T-helper 9 cell (primary cell): ENCODE measurements around the gene FCMR.

ENCODE experiments used
- DNase-seq: peaks from one replicate; pipeline ENCODE4 v3.0.0-alpha.2; 2020

The FCMR gene

DNA sequence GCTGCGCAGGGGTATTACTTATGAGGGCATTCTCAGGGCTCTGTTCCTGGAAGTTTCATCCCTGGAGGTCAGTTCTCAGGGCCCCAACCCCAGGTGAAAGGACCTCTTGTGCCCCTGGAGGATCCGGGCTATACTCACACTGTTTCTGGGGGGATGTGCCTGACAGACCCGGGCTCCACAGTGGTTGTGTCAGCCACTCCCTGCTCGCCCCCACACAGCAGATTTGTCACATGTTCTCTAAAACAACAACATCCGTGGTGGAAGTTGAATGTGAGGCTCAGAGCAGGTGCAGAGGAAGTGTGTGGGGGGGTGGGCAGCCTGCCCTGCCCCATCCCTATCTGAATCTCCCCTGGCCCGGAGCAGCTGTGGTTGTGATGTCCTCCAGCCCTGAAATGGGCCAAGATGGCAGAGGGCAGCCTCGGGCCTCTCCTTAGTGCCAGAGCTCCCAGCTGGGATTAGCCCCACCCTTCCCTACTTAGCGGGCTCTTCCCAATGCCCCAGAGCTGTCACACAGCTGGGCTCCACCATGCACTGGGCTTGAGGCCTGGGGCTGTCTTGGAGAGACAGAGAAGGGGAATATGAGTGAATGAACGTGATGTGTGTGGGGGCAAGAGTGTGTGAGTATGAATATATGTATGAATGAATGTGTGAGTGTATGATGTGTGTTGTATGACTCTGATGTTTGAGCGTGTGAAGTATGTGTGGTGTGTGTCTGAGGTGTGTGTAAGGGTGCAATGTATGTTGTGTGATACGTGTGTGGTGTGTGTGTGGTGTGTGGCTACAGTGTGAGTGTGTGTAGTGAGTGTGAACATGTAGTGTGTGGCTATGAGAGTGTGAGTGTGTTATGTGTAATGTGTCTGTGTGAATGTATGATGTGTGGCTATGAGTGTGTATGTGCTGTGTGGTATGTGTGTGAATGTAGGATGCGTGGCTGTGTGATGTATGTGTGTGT, 1.5 kb upstream of the FCMR start:
- DNase-seq: peak; percentile 48

DNA sequence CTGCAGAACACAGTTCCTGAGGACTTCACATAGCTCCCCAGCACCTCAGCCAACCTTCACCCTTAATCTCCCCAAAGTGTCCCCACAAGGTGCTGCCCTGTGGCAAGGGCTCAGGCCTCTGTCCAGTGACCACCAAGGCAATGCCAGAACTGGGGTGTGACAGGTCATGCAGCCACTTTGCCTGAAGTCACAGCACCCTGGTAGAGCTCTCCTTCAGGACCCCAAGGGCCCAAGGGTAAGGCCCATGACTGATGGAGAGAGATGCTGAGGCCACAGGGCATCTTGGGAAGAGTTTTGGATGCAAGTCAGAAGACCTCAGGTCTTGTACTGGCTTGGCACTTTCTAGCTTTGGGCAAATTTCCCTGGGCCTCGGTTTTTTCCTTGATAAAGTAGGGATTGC, 783 bp upstream of the FCMR start:
- no peak for DNase-seq

DNA sequence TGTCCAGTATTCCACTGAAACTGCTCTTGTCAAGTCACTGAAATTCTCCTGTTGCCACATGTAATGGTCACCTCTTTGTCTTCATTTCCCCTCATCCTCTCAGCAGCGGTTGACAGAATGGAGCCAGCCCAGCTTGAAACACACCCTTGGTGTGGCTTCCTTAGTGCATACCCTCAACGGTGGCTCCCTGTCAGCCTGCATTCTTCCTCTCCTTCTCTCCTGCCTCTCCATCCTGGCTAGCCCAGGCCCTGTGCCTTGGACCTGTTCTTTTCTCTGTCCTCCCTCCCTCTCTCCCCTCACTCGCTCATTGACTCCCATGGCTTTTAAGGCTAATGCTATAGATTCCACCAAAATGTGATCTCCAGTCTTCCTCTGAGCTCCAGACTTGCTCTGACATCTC, 3.7 kb downstream of the FCMR start:
- DNase-seq: no peak

DNA sequence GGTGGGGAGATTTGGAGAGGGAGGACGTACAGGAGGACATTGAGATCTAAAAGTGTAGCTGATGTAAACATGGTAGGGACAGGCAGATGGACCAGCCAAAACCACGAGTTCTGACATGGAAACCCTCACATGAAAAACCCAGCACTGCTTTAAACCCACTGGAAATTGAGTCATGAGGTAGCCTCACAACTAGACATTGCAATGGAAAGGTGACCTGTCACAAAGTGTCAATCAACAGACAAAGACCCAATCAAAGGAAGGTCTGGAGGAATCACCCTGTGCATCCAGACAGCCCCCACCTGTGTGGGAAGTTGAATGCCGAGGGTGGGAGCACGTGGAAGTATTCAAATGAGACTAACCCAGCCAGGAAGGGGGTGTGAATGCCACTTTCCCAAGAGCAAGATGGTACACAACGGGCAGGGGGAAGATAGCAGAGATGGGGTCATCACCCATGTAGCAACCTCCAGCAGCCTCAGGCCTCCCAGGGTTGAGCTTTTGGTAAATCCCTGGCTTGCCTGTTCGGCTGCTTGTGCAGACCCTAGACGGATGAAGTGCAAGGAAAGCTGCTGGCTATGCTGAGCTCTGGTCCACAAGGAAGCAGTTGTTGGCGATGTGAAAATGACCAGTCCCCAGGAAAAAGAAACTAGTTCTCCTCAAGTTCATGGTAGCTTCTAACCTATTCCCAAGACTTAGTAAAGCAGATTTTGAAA, 5.6 kb downstream of the FCMR start:
- no peak for DNase-seq

DNA sequence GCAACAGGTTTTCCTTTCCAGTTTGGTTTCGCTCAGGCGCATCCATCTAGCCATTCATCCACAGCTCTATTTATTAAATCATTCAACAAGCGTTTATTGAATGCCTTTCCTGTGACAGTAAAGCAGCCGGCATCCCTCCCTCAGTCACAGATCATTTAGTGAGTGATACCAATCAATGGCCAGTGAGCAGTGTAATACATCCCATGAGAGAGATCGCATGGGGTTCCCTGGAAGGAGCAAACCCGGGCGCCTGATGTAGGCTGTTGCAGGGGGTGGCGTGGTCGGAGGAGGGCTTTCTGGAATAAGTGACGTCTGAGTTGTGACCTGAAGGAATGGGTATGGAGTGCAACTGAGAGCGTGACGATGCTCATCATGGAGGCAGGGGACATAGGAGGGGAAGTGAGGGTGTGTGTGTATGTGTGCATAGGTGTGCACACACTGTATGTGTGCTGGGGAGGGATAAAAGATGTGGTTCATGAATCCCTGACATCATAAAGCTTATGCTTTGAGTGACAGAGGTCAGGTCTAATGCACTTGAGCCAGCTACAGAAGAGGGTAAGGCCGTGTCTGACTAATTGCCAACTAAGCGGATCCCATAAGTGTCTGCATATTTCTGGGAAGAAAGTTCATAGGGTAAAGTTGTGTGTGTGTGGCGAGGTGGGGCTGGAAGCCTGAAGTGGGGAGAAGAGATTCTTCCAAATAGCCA, 6.6 kb downstream of the FCMR start:
- no peak for DNase-seq

DNA sequence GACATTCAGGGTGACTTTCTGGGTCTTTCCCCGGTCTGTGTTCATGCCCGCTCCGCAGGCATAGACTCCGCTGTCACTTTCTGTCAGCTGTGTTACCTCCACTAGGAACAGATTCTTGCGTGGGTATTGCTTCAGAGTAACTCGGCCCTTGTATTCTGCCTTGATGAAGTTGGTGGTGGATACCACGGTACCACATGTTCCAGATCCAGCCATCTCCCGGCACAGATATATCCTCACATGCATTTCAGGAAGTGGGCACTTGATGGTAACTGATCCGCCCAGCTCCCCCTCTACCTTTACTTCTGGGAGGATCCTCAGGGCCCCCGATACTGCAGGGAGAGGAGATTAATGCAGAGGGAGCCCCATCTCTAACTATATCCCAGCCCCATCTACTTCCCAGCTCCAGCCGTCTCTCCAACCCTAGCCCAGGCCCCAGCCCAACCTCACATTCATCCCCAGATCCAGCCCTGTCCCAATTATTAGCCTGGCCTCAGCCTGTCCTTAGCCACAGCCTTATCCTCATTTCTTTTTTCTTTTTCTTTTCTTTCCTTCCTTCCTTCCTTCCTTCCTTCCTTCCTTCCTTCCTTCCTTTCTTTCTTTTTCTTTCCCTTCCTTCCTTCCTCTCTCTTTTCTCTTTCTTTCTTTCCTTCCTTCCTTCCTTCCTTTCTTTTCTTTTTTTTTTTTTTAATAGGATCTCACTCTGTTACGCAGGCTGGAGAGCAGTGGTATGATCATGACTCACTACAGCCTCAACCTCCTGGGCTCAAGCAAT, 7.8 kb downstream of the FCMR start:
- DNase-seq: no peak

DNA sequence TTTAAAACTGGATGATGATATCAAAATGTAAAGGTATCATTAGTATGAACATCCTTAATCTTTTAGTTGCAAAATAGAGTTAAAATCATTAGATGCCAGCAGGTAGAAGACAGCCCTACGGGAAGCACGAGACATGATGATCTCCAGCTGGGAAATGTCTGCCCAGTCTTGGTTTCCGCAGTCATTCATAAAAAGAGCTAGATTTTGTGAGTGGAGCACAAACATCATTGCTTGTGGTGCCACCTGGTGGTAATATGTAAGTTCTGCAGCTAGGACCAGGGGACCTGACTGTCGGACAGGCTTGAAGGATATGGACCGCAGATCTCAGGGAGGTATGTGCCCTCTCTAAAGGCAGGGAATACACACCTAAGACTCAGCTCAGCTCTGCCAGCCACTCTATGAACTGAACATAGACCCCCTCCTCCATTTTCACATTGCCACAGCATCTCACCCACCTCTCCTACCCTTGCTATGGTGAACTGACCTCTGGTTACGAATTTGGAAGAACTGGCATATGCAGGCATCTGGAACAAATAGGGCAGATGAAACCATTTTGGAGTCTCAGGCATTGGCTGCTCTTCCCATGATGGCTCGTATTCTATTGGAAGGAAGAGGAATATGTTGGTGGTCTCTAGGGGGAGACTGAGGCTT, 9.2 kb downstream of the FCMR start:
- DNase-seq: peak; percentile 37

DNA sequence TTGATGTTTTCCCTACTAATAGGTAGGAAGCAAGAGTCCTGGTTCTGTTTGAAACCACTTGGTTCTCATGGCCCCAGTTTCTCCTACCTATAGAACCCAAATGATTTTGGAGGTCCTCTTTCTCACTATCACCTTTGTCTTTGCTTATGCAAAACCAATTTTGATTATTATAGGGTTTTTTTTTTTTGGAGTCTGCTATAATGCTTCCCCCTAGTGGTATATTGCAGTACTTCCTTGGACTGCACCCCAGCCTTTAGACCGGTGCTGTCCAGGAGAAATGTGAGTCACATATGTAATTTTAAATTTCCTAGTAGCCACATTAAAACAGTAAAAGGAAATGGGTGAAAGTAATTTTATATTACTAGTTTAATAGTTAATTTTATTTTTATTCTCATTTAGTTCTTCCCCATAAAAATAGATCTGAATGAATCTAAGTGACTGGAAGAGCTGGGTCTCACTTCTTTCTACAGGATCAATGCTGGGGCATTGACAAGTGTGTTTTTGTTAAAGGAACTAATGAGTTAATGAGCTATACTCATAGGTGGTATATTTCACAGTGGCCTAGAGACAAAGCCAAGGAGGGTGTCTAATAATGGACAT, 10.6 kb downstream of the FCMR start:
- no peak for DNase-seq

DNA sequence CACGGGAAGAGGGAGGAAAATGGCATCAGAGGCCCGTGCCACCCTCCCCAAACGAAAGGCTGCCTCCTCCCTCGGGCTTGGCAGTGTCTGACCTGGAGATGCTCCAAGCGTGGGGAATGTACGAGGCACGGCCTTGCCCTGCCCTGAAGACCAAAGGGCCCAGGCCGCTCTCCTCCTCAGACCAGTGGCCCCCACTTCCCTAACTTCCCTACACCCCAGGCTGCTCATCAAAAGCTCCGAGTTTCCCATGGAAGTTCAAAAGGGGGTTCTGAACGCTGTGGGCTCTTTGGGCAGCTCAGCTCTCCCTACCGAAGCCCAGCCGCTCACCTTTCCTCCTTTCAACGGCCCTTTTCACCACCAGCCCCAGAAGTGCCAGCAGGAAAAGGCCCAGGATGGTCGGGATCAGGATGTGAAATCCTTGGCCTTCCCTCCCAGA, 11.8 kb downstream of the FCMR start:
- DNase-seq: no peak

DNA sequence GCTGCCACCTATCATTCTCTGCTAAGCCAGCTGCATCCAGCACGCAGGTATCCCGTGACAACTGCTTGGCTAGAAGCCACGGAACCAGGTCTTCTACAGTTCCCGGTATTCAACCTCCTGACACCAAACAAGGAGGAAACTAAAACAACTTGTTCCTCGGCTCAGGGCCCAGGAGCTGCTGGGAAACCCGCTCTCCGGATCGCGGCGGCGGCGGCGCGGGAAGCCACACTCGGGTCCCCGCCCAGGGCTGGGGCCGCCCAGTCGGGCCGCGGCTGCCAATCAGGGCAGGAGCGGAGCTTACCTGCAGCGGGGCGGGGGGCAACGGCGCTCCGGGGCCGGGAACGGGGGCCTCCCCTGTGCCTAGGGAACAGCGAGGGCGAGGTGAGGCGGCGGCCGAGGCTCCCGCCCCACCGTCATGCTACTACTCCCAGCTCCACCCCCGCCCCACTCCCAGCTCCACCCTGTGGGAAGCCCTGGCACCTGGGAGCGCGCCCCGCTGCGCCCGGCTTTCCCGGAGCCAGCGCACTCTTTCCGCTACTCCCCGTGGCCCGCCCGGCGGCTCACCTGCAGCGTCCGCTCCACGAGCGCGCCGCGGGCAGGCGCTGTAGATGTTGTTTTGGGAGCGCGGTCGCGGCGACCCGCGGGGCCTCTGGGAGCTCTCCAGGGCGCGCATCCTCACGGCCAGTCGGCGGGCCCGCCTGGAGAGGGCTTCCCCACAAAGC, 12.4 kb downstream of the FCMR start:
- DNase-seq: peak; percentile 48

DNA sequence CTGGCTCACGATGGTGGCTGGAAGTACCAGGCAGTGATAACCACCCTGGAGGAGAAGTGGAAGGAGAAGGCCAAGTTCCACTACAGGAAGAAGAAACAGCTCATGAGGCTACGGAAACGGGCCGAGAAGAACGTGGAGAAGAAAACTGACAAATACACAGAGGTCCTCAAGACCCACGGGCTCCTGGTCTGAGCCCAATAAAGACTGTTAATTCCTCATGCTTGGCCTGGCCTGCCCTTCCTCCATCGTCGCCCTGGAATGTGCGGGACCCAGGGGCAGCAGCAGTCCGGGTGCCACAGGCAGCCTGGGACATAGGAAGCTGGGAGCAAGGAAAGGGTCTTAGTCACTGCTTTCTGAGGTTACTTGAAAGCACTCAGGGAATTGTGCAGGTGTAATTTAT, 13.7 kb downstream of the FCMR start:
- no peak for DNase-seq

DNA sequence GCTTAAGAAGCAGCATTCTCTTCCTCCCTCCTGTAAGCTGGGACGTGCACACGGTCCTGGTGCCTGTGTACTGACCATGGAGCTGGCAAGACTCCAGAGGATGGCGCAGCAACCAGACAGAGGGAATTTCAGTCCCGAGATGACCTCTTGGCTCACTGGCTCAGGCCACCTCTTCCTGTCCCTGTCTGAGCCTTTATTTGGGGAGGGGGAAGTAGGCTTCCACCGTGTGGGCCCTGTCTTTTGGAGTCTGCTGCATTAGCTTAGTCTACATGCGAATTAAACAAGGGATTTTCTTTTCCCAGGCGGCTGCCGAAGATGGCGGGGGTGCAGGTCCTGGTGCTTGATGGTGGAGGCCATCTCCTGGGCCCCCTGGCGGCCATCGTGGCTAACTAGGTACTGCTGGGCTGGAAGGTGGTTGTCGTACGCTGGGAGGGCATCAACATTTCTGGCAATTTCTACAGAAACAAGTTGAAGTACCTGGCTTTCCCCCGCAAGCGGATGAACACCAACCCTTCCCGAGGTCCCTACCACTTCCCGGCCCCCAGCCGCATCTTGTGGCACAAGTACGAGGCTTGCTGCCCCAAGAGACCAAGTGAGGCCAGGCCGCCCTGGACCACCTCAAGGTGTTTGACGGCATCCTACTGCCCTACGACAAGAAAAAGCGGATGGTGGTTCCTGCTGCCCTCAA, 14.3 kb downstream of the FCMR start:
- no peak for DNase-seq

DNA sequence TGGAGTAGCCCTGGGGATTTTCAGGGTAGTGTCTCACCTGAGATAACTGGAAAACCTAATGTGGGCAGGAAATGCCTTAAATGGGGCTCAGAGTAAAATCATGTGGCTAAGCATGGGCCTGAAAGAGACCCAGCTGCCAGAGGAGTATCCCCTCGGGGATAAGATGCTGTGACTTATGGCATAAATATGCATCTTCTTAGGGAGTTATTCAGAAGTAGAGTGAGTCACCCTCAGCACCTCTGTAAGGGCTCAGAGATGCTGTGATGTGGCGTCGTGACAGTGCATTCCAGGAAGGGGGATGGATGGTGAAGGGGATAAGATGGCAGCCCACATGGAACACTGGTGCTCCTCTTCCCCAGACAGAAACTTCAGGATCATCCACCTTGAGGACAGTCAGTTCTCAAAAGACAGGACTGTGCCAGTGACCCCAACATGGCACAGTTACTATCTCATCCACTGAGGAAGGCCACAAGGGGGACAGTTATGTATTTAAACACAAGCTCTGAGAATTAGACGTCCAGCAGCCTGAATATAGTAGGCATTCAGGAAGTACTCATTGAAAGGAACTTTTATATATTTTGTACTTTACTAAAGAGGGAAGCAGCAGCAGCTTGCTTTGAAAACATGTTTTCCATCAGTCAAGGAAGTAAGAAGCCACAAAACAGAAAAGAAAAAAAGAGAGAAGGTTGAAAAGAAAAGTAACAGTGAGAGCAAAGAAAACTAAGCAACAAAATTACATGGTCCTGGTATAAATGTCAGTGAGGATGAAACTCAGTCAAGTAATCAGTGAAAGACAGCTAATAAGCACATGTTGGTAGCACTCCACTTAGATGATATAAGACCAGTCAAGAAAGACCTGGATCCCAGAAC, 16.2 kb downstream of the FCMR start:
- no peak for DNase-seq

DNA sequence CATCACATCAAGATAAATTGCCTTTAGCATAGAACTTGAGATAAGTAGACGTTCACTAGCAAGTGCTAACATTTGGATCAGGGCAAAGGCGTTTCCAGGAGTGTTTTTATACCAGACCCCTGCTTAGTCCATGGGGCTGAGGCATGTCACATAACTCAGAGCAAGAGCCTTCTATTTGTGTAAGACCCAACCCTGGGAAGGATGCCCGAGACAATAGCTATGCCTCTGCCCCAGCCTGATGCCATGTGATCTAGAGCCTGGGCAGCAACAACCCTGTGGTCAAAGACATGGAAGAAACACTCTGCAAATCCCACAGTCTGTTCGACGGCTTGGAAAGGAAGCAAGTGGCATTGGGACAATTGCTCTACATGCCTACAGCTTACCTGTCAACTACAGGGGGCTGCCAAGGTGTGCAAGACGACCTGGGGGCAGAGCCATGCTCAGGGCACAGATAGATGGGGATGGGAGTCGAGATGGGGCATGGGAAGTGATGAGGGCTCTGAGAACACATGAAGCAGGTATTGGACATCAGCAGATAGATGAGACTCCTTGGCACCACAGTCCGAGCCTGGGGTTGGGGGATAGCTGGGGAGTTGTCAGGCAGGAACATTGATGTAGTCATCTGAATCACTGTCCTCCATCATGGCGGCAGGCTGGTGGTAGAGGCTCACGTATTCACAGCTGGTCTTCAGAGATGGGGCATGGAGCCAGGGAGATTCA, 17.2 kb downstream of the FCMR start:
- no peak for DNase-seq

DNA sequence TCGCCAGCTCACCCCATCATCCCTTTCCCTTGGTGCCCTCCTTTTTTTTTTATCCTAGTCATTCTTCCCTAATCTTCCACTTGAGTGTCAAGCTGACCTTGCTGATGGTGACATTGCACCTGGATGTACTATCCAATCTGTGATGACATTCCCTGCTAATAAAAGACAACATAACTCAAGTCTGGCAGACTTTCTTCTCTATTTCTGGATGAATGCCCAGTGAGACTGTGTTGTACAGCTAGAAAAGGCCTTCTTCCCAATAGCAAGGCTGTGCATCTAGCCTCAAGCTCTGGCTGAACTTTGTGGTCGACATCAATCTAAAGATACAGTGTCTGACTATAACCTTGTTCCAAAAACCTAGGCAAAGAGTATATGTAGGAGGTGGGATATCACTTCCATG, 18.1 kb downstream of the FCMR start:
- DNase-seq: no peak

DNA sequence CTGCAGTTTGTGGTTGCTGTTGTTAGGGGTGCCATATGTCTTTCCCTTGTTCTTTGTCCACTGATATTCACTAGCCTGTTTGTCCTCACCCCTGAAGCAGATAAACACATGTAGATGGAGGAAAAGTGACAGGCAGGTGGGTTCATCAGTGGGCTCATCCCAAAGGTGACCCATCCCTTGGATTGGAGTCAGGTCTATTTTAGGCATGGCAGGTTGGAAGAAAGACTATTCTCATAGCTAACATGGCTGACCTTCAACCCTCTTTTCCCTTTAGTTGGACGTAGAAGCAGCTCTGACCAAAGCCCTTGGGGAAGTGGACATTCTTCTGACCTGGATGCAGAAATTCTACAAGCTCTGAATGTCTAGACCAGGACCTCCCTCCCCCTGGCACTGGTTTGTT, 19.0 kb downstream of the FCMR start:
- no peak for DNase-seq

DNA sequence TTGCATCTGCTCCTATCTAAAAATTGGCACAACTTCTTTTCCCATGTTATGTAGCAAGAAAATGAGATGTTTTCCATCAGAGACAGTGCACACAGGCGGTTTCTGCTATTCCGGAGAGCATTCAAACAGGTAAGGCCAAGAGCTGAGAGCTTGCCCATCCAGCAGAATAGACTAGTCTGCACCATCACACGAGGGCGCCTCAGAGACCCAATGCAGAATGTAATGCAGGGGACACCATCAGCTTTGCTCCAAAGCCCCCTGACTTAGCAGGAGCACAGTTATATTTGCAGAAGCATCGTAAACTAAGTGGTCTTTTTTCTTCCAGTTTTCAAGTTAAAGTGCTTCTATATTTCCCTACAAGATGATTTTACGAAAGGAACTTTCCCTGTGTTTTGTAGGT, 19.8 kb downstream of the FCMR start:
- DNase-seq: no peak

DNA sequence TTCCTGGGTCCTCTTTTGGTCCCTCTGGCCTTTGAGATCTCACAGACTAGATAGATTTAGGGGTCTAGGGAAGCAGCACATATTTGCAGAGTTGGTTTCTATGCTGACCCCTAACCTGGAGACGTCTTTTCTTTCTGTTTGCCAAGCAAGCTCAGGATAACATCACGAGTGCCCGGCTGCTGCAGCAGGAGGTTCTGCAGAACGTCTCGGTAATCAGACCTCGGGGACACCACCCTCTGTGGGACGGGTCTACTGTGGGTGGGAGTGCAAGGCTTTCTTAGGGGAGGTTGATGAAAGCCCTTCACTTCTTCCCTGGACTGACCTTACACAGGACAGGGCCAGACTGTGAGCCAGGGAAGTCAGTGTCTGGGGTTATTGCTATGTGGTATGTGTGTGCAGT, 21.6 kb downstream of the FCMR start:
- DNase-seq: no peak

DNA sequence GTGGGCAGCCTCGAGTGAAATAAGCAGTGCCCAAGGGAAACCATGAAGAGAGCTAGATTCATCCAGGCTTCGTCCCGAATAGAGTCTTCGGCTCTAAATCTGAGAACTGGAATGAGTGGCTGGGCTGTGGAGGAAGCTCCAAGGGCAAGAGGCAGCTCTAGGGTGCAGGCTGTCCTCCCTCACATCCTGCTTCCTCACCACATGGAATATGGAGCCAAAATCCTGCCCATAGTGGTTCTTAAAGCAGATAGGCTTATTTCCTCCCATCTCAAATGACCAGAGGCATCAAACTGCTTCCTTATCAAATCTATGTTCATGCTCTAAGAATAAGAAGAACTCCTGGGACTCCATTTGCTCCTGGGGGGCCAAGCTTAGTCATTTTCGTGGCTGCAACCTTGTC, 22.0 kb downstream of the FCMR start:
- DNase-seq: no peak
